HEK293 (cell line): Measurements from ENCODE around the gene BIRC7.
A peak's percentile ranks its signal among the peaks of the same experiment; 100 is the strongest.

Source experiments
- CTCF ChIA-PET: fragments of 350-600 bp; formaldehyde crosslinking; extraction: SDS; loops from one replicate; lab custom pipeline; 2021; ENCODE audit warnings: antibody characterized with exemption; lab: Yijun Ruan, JAX
- POLR2A ChIA-PET: fragments of 300-600 bp; formaldehyde crosslinking; extraction: SDS; loops from one replicate; lab custom pipeline; 2020; ENCODE audit warnings: antibody characterized with exemption, inconsistent platforms; lab: Yijun Ruan, JAX
- H3K27ac ChIP-seq: fragments of 200-500 bp; sonication (Bioruptor generic); 2 replicates; pipeline ENCODE4 v1.5.1; 2014; ENCODE audit warnings: low read depth, low read length, control low read depth, inconsistent platforms; ENCODE audit errors: extremely low read depth
- H3K36me3 ChIP-seq, 2 experiments: fragments of 200-500 bp in 1 of 2; sonication (Bioruptor generic) in 1 of 2; 1 replicate in 1 of 2; 2 replicates in 1 of 2; pipeline ENCODE4 v1.5.1; 2014 to 2017; ENCODE audit warnings: inconsistent platforms in 2 of 2, low read length in 2 of 2; ENCODE audit not compliant: control insufficient read depth in 2 of 2, insufficient read depth in 1 of 2
- H3K4me1 ChIP-seq: fragments of 200-500 bp; sonication (Bioruptor generic); 2 replicates; pipeline ENCODE4 v1.5.1; 2014; ENCODE audit warnings: mild to moderate bottlenecking, low read length, inconsistent platforms; ENCODE audit not compliant: control insufficient read depth, insufficient read depth
- H3K4me3 ChIP-seq: 2 replicates; pipeline ENCODE4 v1.5.1; 2011; ENCODE audit warnings: low read depth, mild to moderate bottlenecking, control low read depth, low read length, moderate library complexity
- H3K9me3 ChIP-seq: fragments of 200-500 bp; sonication (Bioruptor generic); 2 replicates; pipeline ENCODE4 v1.5.1; 2014; ENCODE audit warnings: low read depth, low read length, inconsistent platforms; ENCODE audit not compliant: control insufficient read depth, insufficient read depth
- EGR2 ChIP-seq: fragments of 450-650 bp; formaldehyde crosslinking; IDR thresholded peaks from 2 replicates; pipeline ENCODE4 v1.5.1; 2016; ENCODE audit warnings: low read depth, missing biosample characterization, missing genetic modification characterization
- GLIS1 ChIP-seq: fragments of 450-650 bp; formaldehyde crosslinking; IDR thresholded peaks from 2 replicates; pipeline ENCODE4 v1.5.1; 2016; ENCODE audit warnings: missing biosample characterization, missing genetic modification characterization
- KLF9 ChIP-seq: fragments of 450-650 bp; formaldehyde crosslinking; IDR thresholded peaks from 2 replicates; pipeline ENCODE4 v1.5.1; 2016; ENCODE audit warnings: missing biosample characterization, missing genetic modification characterization, low read depth
- OVOL3 ChIP-seq: fragments of 450-650 bp; formaldehyde crosslinking; IDR thresholded peaks from 2 replicates; pipeline ENCODE4 v1.5.1; 2016; ENCODE audit warnings: missing biosample characterization, missing genetic modification characterization
- SP2 ChIP-seq: fragments of 450-650 bp; formaldehyde crosslinking; IDR thresholded peaks from 2 replicates; pipeline ENCODE4 v1.5.1; 2016; ENCODE audit warnings: missing biosample characterization, missing genetic modification characterization
- SP3 ChIP-seq: fragments of 450-650 bp; formaldehyde crosslinking; IDR thresholded peaks from 2 replicates; pipeline ENCODE4 v1.5.1; 2016; ENCODE audit warnings: missing biosample characterization, missing genetic modification characterization
- ZBTB48 ChIP-seq: fragments of 450-650 bp; formaldehyde crosslinking; IDR thresholded peaks from 2 replicates; pipeline ENCODE4 v1.5.1; 2016; ENCODE audit warnings: missing biosample characterization, missing genetic modification characterization
- ZEB2 ChIP-seq: fragments of 450-650 bp; formaldehyde crosslinking; IDR thresholded peaks from 2 replicates; pipeline ENCODE4 v1.5.1; 2016; ENCODE audit warnings: missing biosample characterization, missing genetic modification characterization
- ZFHX2 ChIP-seq: fragments of 450-650 bp; formaldehyde crosslinking; conservative IDR thresholded peaks from 2 replicates; pipeline ENCODE4 v1.5.1; 2016; ENCODE audit warnings: missing biosample characterization, missing genetic modification characterization
- ZFP69B ChIP-seq: fragments of 450-650 bp; formaldehyde crosslinking; IDR thresholded peaks from 2 replicates; pipeline ENCODE4 v1.5.1; 2016; ENCODE audit warnings: missing biosample characterization, missing genetic modification characterization
- ZNF133 ChIP-seq: fragments of 450-650 bp; formaldehyde crosslinking; IDR thresholded peaks from 2 replicates; pipeline ENCODE4 v1.5.1; 2016; ENCODE audit warnings: missing biosample characterization, missing genetic modification characterization
- ZNF223 ChIP-seq: fragments of 450-650 bp; formaldehyde crosslinking; IDR thresholded peaks from 2 replicates; pipeline ENCODE4 v1.5.1; 2016; ENCODE audit warnings: missing biosample characterization, missing genetic modification characterization
- ZNF335 ChIP-seq: fragments of 450-650 bp; formaldehyde crosslinking; conservative IDR thresholded peaks from 2 replicates; pipeline ENCODE4 v1.5.1; 2016; ENCODE audit warnings: missing biosample characterization, missing genetic modification characterization
- ZNF610 ChIP-seq: fragments of 450-650 bp; formaldehyde crosslinking; IDR thresholded peaks from 2 replicates; pipeline ENCODE4 v1.5.1; 2016; ENCODE audit warnings: missing biosample characterization, missing genetic modification characterization, borderline replicate concordance
- TF ChIP-seq, protein P1 (sequence below): fragments of 450-650 bp; formaldehyde crosslinking; IDR thresholded peaks from 2 replicates; pipeline ENCODE4 v1.5.1; 2016; ENCODE audit warnings: missing biosample characterization, missing genetic modification characterization
- TF ChIP-seq, protein P2 (sequence below): fragments of 450-650 bp; formaldehyde crosslinking; IDR thresholded peaks from 2 replicates; pipeline ENCODE4 v1.5.1; 2016; ENCODE audit warnings: missing biosample characterization, missing genetic modification characterization
- TF ChIP-seq, protein P3 (sequence below): fragments of 450-650 bp; formaldehyde crosslinking; IDR thresholded peaks from 2 replicates; pipeline ENCODE4 v1.5.1; 2016; ENCODE audit warnings: missing biosample characterization, missing genetic modification characterization

Gene BIRC7

DNA sequence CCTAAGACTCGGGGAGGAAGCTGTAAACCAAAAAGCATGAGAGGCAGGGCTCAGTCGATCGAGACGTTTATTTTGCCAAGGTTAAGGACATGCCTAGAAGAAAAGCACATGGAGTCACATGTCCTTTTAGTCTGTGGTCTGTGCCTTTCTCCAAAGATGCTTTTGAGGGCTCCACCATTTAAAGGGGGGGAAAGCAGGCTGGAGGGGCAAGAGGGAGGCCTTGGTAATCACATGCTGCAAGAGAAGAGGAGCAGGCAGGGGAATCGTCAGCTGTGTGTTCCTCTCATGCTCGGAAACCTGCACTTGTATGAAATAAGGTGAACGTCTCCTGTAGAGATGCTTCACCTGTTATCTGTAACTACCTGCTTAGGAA, 10.6 kb upstream of the BIRC7 start (continued):
- TF ChIP-seq, protein P1, sequence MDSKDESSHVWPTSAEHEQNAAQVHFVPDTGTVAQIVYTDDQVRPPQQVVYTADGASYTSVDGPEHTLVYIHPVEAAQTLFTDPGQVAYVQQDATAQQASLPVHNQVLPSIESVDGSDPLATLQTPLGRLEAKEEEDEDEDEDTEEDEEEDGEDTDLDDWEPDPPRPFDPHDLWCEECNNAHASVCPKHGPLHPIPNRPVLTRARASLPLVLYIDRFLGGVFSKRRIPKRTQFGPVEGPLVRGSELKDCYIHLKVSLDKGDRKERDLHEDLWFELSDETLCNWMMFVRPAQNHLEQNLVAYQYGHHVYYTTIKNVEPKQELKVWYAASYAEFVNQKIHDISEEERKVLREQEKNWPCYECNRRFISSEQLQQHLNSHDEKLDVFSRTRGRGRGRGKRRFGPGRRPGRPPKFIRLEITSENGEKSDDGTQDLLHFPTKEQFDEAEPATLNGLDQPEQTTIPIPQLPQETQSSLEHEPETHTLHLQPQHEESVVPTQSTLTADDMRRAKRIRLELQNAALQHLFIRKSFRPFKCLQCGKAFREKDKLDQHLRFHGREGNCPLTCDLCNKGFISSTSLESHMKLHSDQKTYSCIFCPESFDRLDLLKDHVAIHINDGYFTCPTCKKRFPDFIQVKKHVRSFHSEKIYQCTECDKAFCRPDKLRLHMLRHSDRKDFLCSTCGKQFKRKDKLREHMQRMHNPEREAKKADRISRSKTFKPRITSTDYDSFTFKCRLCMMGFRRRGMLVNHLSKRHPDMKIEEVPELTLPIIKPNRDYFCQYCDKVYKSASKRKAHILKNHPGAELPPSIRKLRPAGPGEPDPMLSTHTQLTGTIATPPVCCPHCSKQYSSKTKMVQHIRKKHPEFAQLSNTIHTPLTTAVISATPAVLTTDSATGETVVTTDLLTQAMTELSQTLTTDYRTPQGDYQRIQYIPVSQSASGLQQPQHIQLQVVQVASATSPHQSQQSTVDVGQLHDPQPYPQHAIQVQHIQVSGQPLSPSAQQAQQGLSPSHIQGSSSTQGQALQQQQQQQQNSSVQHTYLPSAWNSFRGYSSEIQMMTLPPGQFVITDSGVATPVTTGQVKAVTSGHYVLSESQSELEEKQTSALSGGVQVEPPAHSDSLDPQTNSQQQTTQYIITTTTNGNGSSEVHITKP (tag by site-specific recombination): peak; percentile 78
- TF ChIP-seq ZNF223 (tag by site-specific recombination): no peak

DNA sequence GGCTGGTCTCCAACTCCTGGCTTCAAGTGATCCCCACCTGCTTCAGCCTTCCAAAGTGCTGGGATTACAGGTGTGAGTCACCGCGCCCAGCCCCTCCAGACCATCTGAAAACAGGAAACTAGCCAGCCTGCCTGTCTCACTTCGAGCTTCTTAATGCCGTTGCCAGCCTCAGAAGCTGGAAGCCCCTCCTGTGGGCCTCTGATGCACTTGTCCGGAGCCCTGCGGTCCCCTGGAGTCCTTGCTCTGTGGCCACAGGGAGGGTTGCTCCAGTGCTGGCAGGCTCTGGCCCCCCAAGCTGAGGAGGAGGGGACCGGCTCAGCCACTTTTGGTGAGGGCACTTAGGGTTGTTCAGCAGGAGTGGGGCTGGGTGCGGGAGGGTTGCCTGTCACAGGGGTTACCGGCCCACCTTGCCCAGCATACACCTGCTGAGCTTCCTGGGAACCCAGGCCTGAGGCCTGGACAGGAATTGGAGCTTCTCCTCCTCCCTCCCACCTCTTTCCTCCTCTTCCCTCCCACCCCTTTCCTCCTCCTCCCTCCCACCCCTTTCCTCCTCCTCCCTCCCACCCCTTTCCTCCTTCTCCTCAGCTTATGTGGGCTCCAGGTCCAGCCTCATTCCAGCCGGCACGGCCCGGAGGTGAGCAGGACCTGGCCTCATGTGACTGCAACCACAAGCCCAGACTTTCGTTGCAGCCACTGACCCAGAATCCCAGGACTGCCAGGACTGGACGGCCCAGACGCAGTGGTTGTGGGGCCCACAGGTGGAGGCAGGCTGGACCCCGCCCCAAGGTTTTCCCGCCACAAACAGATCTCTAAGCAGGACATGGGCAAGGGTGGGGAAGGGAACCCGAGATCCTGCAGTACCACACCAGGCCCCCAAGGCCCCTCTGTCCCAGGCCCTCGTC, 9.4 kb upstream of the BIRC7 start:
- TF ChIP-seq ZBTB48 (tag by site-specific recombination): no peak
- peak; percentile 93 for TF ChIP-seq EGR2
- TF ChIP-seq ZNF133: no peak
- TF ChIP-seq SP3: peak; percentile 77
- TF ChIP-seq ZFP69B (tag by site-specific recombination): peak; percentile 50; the same call in 1 of the 2 replicates
- TF ChIP-seq, protein P2, sequence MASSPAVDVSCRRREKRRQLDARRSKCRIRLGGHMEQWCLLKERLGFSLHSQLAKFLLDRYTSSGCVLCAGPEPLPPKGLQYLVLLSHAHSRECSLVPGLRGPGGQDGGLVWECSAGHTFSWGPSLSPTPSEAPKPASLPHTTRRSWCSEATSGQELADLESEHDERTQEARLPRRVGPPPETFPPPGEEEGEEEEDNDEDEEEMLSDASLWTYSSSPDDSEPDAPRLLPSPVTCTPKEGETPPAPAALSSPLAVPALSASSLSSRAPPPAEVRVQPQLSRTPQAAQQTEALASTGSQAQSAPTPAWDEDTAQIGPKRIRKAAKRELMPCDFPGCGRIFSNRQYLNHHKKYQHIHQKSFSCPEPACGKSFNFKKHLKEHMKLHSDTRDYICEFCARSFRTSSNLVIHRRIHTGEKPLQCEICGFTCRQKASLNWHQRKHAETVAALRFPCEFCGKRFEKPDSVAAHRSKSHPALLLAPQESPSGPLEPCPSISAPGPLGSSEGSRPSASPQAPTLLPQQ: peak; percentile 42; the same call in 1 of the 2 replicates
- TF ChIP-seq SP2 (tag by site-specific recombination): peak; percentile 32
- peak; percentile 95 for TF ChIP-seq ZFHX2 (tag by site-specific recombination)
- TF ChIP-seq ZEB2 (tag by site-specific recombination): no peak
- no peak for TF ChIP-seq KLF9
- TF ChIP-seq GLIS1 (tag by site-specific recombination): 0 out of 2 replicates have a peak, but pooled peaks have one; percentile 26
- Histone ChIP-seq H3K4me1 (peaks cover 4% of the 10 kb centered on the region), H3K27ac (no peak overlapping the region), H3K9me3 (no peaks in the 10 kb centered on the region), H3K4me3 (no peak overlapping the region), H3K36me3 (no peaks in the 10 kb centered on the region)
- CTCF ChIA-PET: interaction anchor here (0.6 to 5.4 kb wide), 8 partner anchors 8 to 299 kb away, joined by 3 to 85 read pairs (median 37); partner anchors contain the start of genes ARFGAP1, COL20A1 and YTHDF1
- POLR2A ChIA-PET: interaction anchor here (1.5 to 3.6 kb wide), 3 partner anchors 11 to 47 kb away, joined by 3 to 26 read pairs (median 22); partner anchors contain the start of genes ARFGAP1 and YTHDF1

DNA sequence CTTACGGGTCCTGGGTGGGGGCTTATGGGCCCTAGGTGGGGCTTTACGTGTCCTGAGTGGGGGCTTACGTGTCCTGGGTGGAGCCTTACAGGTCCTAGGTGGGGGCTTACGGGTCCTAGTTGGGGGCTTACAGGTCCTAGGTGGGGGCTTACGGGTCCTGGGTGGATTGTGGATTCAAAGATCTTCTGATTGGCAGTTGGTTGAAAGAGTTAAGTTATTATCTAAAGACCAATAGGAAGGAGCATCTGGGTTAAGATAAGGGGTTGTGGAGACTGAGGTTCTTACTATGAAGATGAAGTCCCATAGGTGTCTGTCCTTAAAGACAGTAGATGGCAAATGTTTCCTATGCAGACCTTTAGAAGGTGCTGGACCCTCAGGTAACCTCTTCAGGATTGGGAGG, 8.4 kb upstream of the BIRC7 start:
- ChIA-PET CTCF (interaction anchor here (0.6 to 5.4 kb wide), 2 partner anchors 64 to 120 kb away, joined by 3 to 85 read pairs; partner anchors contain the start of gene COL20A1), POLR2A (no interaction called here)
- Histone ChIP-seq H3K27ac (no peak overlapping the region), H3K4me1 (peaks cover 4% of the 10 kb centered on the region), H3K4me3 (no peak overlapping the region), H3K9me3 (no peaks in the 10 kb centered on the region), H3K36me3 (no peaks in the 10 kb centered on the region)
- peak; percentile 96 for TF ChIP-seq ZNF335 (tag by site-specific recombination)
- TF ChIP-seq OVOL3 (tag by site-specific recombination): no peak
- TF ChIP-seq, protein P3, sequence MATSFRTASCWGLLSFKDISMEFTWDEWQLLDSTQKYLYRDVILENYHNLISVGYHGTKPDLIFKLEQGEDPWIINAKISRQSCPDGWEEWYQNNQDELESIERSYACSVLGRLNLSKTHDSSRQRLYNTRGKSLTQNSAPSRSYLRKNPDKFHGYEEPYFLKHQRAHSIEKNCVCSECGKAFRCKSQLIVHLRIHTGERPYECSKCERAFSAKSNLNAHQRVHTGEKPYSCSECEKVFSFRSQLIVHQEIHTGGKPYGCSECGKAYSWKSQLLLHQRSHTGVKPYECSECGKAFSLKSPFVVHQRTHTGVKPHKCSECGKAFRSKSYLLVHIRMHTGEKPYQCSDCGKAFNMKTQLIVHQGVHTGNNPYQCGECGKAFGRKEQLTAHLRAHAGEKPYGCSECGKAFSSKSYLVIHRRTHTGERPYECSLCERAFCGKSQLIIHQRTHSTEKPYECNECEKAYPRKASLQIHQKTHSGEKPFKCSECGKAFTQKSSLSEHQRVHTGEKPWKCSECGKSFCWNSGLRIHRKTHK (tag by site-specific recombination): no peak
- TF ChIP-seq ZNF610 (tag by site-specific recombination): no peak
